OCI-LY7 (cell line): Measurements from ENCODE around the gene SRPK2. TPM values are rescaled to one million over a fixed set of nuclear protein-coding genes. Genes with fewer than 3 reads are reported as not detected.

Experiments used
- BruUV-seq: library from RNA; stranded (reverse); fragments of 400-500 nt; replicated peaks from 2 replicates; lab custom pipeline; 2021; lab: Mats Ljungman, UMichigan
- CTCF ChIA-PET: fragments of 300-600 bp; sonication (Branson Sonifier 250); formaldehyde crosslinking; loops from one replicate; lab custom pipeline; 2022; ENCODE audit warnings: antibody characterized with exemption; ENCODE audit not compliant: unreplicated experiment; lab: Charles Lee
- POLR2A ChIA-PET: fragments of 300-600 bp; sonication (Branson Sonifier 250); formaldehyde crosslinking; loops from one replicate; lab custom pipeline; 2022; ENCODE audit warnings: antibody characterized with exemption; lab: Charles Lee
- DNase-seq: peaks from one replicate; pipeline ENCODE4 v3.0.0-alpha.2; 2015; ENCODE audit warnings: low spot score
- H2AFZ ChIP-seq: fragments of 200-600 bp; sonication (generic), shearing (Covaris generic); 2 replicates; pipeline ENCODE4 v1.6.1; 2014; ENCODE audit warnings: mild to moderate bottlenecking, antibody characterized with exemption, low read length, moderate library complexity
- H3K27ac ChIP-seq: fragments of 200-600 bp; sonication (generic); 2 replicates; pipeline ENCODE4 v1.5.1; 2014; ENCODE audit warnings: mixed run types, low read depth, mild to moderate bottlenecking, moderate library complexity, low read length, inconsistent platforms; ENCODE audit not compliant: poor library complexity, severe bottlenecking
- H3K36me3 ChIP-seq: fragments of 200-600 bp; sonication (generic); 2 replicates; pipeline ENCODE4 v1.6.1; 2014; ENCODE audit warnings: mild to moderate bottlenecking, antibody characterized with exemption, low read length, moderate library complexity, mixed read lengths; ENCODE audit not compliant: insufficient read depth
- H3K4me1 ChIP-seq: fragments of 200-600 bp; sonication (generic); 2 replicates; pipeline ENCODE4 v1.5.1; 2014; ENCODE audit warnings: mild to moderate bottlenecking, low read length; ENCODE audit not compliant: insufficient read depth, poor library complexity, severe bottlenecking
- H3K4me2 ChIP-seq: fragments of 200-600 bp; sonication (generic); 2 replicates; pipeline ENCODE4 v1.6.1; 2014; ENCODE audit warnings: mild to moderate bottlenecking, low read length
- H3K4me3 ChIP-seq: fragments of 200-600 bp; sonication (generic); 2 replicates; pipeline ENCODE4 v1.5.1; 2014; ENCODE audit warnings: mild to moderate bottlenecking, low read depth, low read length; ENCODE audit not compliant: poor library complexity, severe bottlenecking
- H3K79me2 ChIP-seq: fragments of 200-600 bp; sonication (generic); 2 replicates; pipeline ENCODE4 v1.6.1; 2016; ENCODE audit warnings: low read depth, mild to moderate bottlenecking, low read length, moderate library complexity, mixed read lengths; ENCODE audit not compliant: insufficient read depth
- H3K9me2 ChIP-seq: fragments of 200-600 bp; sonication (generic); 2 replicates; pipeline ENCODE4 v1.6.1; 2016; ENCODE audit warnings: mild to moderate bottlenecking, low read length, mixed read lengths; ENCODE audit not compliant: insufficient read depth
- H3K9me3 ChIP-seq: fragments of 200-600 bp; sonication (generic); 2 replicates; pipeline ENCODE4 v1.6.1; 2014; ENCODE audit warnings: mild to moderate bottlenecking, mixed run types, low read length, mixed read lengths
- H4K20me1 ChIP-seq: fragments of 200-600 bp; sonication (generic); 2 replicates; pipeline ENCODE4 v1.6.1; 2014; ENCODE audit warnings: mild to moderate bottlenecking, antibody characterized with exemption, low read length, moderate library complexity, mixed read lengths; ENCODE audit not compliant: insufficient read depth
- EZH2phosphoT487 ChIP-seq: fragments of 200-600 bp; sonication (generic); IDR thresholded peaks from 2 replicates; pipeline ENCODE4 v1.6.1; 2018; ENCODE audit warnings: low read depth, borderline replicate concordance, mild to moderate bottlenecking, mixed run types, antibody characterized with exemption, low read length, moderate library complexity, mixed read lengths
- intact Hi-C: fragments of 100-400 bp; cut with micrococcal nuclease; formaldehyde crosslinking; loops from one replicate; pipeline ENCODE4 v1.10.0; 2022; ENCODE audit not compliant: unreplicated experiment
- total RNA-seq, 2 experiments: library from RNA; depleted of rRNA in 1 of 2; stranded (reverse); fragments of >200 nt in 1 of 2; shearing (Covaris generic) in 1 of 2; gene quantifications; 2 replicates each; pipeline ENCODE4 v1.2.3, GENCODE V29; 2014 to 2022
- TF ChIP-seq, protein P1 (sequence below): fragments of 200-600 bp; sonication (generic); conservative IDR thresholded peaks from 2 replicates; pipeline ENCODE4 v1.5.1; 2014; ENCODE audit warnings: mild to moderate bottlenecking, antibody characterized with exemption, low read length, moderate library complexity, mixed read lengths

The SRPK2 gene
- total RNA-seq, 2 experiments from 2014 or later, result 22.1 to 26.8 TPM

DNA sequence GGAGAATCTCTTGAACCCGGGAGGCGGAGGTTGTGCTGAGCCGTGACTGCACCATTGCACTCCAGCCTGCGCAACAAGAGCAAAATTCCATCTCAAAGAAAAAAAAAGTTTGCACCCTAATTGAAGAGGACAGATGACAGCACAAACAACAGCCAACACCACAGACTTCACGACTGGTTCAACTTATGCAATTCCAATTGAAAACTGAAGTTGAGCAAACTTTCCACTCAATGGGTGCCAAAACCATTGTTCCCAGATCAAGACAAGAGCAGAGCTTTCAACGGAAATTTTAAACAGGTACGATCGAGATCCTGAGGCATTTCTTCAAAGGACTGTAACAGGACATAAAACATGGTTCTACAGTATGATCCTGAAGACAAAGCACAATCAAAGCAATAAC, 225.0 kb downstream of the SRPK2 start:
- no peaks in the 10 kb centered on the region for H4K20me1 ChIP-seq
- ChIA-PET CTCF (no interaction called here), POLR2A (no interaction called here)
- no peaks in the 10 kb centered on the region for H3K79me2 ChIP-seq
- BruUV-seq, result no TSS peak
- no peak for DNase-seq
- peaks cover 37% of the 10 kb centered on the region for H3K36me3 ChIP-seq
- H3K4me1 ChIP-seq, result no peaks in the 10 kb centered on the region
- no peak overlapping the region for H3K4me3 ChIP-seq
- no peaks in the 10 kb centered on the region for H3K9me2 ChIP-seq
- H3K27ac ChIP-seq, result no peak overlapping the region
- TF ChIP-seq, protein P1, sequence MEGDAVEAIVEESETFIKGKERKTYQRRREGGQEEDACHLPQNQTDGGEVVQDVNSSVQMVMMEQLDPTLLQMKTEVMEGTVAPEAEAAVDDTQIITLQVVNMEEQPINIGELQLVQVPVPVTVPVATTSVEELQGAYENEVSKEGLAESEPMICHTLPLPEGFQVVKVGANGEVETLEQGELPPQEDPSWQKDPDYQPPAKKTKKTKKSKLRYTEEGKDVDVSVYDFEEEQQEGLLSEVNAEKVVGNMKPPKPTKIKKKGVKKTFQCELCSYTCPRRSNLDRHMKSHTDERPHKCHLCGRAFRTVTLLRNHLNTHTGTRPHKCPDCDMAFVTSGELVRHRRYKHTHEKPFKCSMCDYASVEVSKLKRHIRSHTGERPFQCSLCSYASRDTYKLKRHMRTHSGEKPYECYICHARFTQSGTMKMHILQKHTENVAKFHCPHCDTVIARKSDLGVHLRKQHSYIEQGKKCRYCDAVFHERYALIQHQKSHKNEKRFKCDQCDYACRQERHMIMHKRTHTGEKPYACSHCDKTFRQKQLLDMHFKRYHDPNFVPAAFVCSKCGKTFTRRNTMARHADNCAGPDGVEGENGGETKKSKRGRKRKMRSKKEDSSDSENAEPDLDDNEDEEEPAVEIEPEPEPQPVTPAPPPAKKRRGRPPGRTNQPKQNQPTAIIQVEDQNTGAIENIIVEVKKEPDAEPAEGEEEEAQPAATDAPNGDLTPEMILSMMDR, result no peak
- TF ChIP-seq EZH2phosphoT487, result no peak
- H3K9me3 ChIP-seq, result no peaks in the 10 kb centered on the region
- intact Hi-C loops, result no loop called here
- no peak overlapping the region for H3K4me2 ChIP-seq
- H2AFZ ChIP-seq, result no peak overlapping the region

DNA sequence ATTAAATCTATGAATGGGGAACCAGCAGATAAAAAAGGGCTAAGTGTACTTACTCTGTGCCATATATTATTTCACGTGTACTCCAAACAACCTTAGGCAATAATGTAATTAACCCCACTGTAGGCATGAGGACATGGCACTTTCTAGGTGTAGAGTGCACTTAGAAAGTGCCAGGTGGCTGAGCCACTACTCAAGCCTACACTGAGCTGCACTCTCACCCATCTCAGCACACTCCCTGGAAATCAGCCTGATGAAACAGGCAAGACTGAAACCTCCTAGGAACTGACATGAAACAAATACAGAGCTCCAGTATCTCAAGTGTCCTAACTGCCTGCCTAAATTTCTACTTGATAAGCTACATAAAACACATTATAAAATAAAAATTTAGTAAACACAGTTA, 227.4 kb downstream of the SRPK2 start:
- Histone ChIP-seq H3K9me2 (no peaks in the 10 kb centered on the region), H3K79me2 (no peaks in the 10 kb centered on the region), H3K36me3 (peaks cover 17% of the 10 kb centered on the region), H2AFZ (no peak overlapping the region), H3K4me2 (no peak overlapping the region), H3K9me3 (no peaks in the 10 kb centered on the region), H4K20me1 (no peaks in the 10 kb centered on the region), H3K4me1 (no peaks in the 10 kb centered on the region), H3K27ac (no peak overlapping the region), H3K4me3 (no peak overlapping the region)
- DNase-seq, result no peak
- ChIA-PET CTCF (no interaction called here), POLR2A (no interaction called here)
- no peak for TF ChIP-seq EZH2phosphoT487
- TF ChIP-seq, protein P1, result no peak
- intact Hi-C loops, result no loop called here
- BruUV-seq, result no TSS peak

DNA sequence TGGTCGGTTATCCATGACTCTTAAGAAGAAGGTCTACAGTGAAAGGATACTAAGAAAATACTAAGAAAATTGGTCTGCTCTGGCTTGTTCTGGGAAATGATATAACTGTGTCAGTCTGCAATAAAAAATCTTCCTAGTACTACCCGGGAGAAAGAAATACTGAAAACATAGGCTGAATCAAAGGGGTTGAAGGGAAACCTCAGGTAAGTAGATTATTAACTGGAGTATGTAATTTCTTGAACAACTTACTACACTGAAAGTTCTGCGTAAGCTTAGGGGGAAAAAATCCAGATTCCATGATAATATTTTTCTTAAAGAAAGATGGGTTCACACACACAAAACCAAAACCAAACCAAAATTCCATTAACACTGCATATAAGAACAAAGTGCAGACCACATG, 231.4 kb downstream of the SRPK2 start:
- no peak overlapping the region for H3K4me2 ChIP-seq
- TF ChIP-seq, protein P1, result no peak
- no peak for TF ChIP-seq EZH2phosphoT487
- H3K4me3 ChIP-seq, result no peak overlapping the region
- ChIA-PET POLR2A (interaction anchor here (0.5 kb wide), 1 partner anchor 382 kb away, joined by 3 read pairs; no protein-coding TSS in a partner anchor), CTCF (no interaction called here)
- H3K27ac ChIP-seq, result no peak overlapping the region
- no TSS peak for BruUV-seq
- H3K4me1 ChIP-seq, result no peaks in the 10 kb centered on the region
- no peaks in the 10 kb centered on the region for H3K79me2 ChIP-seq
- no peak for DNase-seq
- H3K36me3 ChIP-seq, result no peaks in the 10 kb centered on the region
- H4K20me1 ChIP-seq, result no peaks in the 10 kb centered on the region
- no peaks in the 10 kb centered on the region for H3K9me2 ChIP-seq
- intact Hi-C loops, result loop anchor here (10.0 kb wide), 1 partner anchor 428 kb away; the partner anchor contains the start of gene EFCAB10
- no peaks in the 10 kb centered on the region for H3K9me3 ChIP-seq
- no peak overlapping the region for H2AFZ ChIP-seq
